Measurements from ENCODE around the gene MED12L. TPM values are rescaled to one million over a fixed set of nuclear protein-coding genes. Genes with fewer than 3 reads are reported as not detected.

MED12L gene
- total RNA-seq, 4 donors from 2014 or later, result 0.51 to 12.7 (median 3.1) TPM

DNA sequence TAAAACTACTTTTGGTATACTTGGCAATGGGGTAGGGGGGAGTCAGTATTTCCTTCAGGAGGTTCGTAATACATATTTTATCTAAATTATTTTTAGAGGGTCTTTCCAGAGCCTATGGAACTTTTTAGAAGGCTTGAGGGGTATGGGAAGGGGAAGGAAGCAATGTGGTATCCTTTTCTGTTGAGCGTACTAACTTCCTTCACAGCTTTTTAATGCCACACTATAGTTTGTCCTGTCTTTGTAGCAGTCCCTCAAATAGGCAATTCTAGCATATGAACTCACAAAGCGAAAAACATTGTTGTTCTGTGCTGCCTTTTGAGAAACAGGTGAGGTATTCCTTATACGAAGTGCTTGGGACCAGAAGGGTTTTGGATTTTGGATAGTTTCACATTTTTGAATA is 266.2 kb downstream of the MED12L start:
- no peaks in the 10 kb centered on the region for H3K4me1 ChIP-seq
- no peak overlapping the region for H3K4me3 ChIP-seq
- H3K36me3 ChIP-seq, result no peaks in the 10 kb centered on the region
- DNase-seq, result no peak
- no peaks in the 10 kb centered on the region for H3K27me3 ChIP-seq
- no peaks in the 10 kb centered on the region for H3K9me3 ChIP-seq
- TF ChIP-seq POLR2A (IDR thresholded peaks at IDR 0.05), result no peak
- TF ChIP-seq CTCF (IDR thresholded peaks at IDR 0.05), result no peak
- no peak overlapping the region for H3K27ac ChIP-seq
- intact Hi-C loops (cut with DNase I; ENCODE audit: low total_unique reads), result no loop called here

DNA sequence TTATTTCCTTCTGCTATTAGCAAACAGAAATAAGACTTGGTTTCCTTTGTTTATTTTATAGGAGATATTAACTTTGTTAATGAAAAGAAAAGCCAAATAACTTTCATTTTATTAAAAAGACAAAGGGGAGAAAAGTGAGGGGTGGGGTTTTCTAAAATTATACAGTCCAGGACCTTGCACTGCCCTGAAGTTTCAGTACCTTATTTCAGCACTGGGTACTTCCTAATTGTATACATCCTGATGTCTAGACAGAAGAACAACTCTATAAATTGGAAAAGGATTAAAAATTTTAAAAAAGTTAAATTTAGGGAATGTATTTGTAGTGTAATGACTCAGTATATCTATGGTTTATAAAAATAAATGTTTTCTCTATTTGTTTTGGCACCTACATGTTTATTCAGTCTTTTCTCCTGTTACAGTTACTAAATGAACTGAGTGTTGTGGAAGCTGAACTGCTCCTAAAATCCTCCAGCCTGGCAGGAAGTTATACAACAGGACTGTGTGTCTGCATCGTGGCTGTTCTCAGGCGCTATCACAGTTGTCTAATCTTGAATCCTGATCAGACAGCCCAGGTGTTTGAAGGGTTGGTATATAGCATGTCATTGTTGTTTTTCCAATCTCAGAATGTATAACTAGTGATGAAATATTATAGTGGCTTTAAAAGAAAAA is 271.5 kb downstream of the MED12L start:
- no peak for TF ChIP-seq CTCF (IDR thresholded peaks at IDR 0.05)
- no peak for TF ChIP-seq POLR2A (IDR thresholded peaks at IDR 0.05)
- no peaks in the 10 kb centered on the region for H3K27me3 ChIP-seq
- no peaks in the 10 kb centered on the region for H3K4me1 ChIP-seq
- no peaks in the 10 kb centered on the region for H3K9me3 ChIP-seq
- no peak for DNase-seq
- no peak overlapping the region for H3K27ac ChIP-seq
- intact Hi-C loops (cut with DNase I; ENCODE audit: low total_unique reads), result no loop called here
- H3K4me3 ChIP-seq, result no peak overlapping the region
- H3K36me3 ChIP-seq, result no peaks in the 10 kb centered on the region

- intact Hi-C loops (cut with DNase I; ENCODE audit: low total_unique reads), result no loop called here
- DNase-seq, result no peak
- no peaks in the 10 kb centered on the region for H3K4me1 ChIP-seq
- H3K9me3 ChIP-seq, result no peaks in the 10 kb centered on the region
- no peak overlapping the region for H3K27ac ChIP-seq
- no peaks in the 10 kb centered on the region for H3K27me3 ChIP-seq
- H3K36me3 ChIP-seq, result no peaks in the 10 kb centered on the region
- TF ChIP-seq POLR2A (IDR thresholded peaks at IDR 0.05) (no peak), CTCF (IDR thresholded peaks at IDR 0.05) (no peak)
- no peak overlapping the region for H3K4me3 ChIP-seq
Observed at GRCh38 chr3:151357463-151357850, 272.0 kb downstream of the MED12L start.

- H3K9me3 ChIP-seq, result no peaks in the 10 kb centered on the region
- intact Hi-C loops (cut with DNase I; ENCODE audit: low total_unique reads), result no loop called here
- no peaks in the 10 kb centered on the region for H3K27me3 ChIP-seq
- H3K4me1 ChIP-seq, result no peaks in the 10 kb centered on the region
- H3K36me3 ChIP-seq, result no peaks in the 10 kb centered on the region
- DNase-seq, result no peak
- no peak for TF ChIP-seq POLR2A (IDR thresholded peaks at IDR 0.05)
- TF ChIP-seq CTCF (IDR thresholded peaks at IDR 0.05), result no peak
- no peak overlapping the region for H3K4me3 ChIP-seq
- no peak overlapping the region for H3K27ac ChIP-seq
Observed at GRCh38 chr3:151362751-151363174, 277.3 kb downstream of the MED12L start.

- Histone ChIP-seq H3K4me1 (no peaks in the 10 kb centered on the region), H3K36me3 (no peaks in the 10 kb centered on the region), H3K27me3 (no peaks in the 10 kb centered on the region), H3K9me3 (no peaks in the 10 kb centered on the region), H3K27ac (no peak overlapping the region), H3K4me3 (no peak overlapping the region)
- no peak for DNase-seq
- intact Hi-C loops (cut with DNase I; ENCODE audit: low total_unique reads), result no loop called here
- TF ChIP-seq POLR2A (IDR thresholded peaks at IDR 0.05), result no peak
- no peak for TF ChIP-seq CTCF (IDR thresholded peaks at IDR 0.05)
Observed at GRCh38 chr3:151366993-151367392, 281.5 kb downstream of the MED12L start.
